Astrocyte (in vitro differentiated cells and primary cell): ENCODE data around the gene CDH11.

ENCODE experiments used
- CTCF ChIP-seq: IDR thresholded peaks from 2 replicates; pipeline ENCODE4 v1.5.1; 2011; ENCODE audit warnings: low read depth, mild to moderate bottlenecking, inconsistent platforms, low read length, moderate library complexity; ENCODE audit not compliant: insufficient read depth
- EZH2 ChIP-seq: IDR thresholded peaks from 2 replicates; pipeline ENCODE4 v1.6.1; 2012; ENCODE audit warnings: mild to moderate bottlenecking, low read length, inconsistent platforms; ENCODE audit not compliant: insufficient read depth

DNA sequence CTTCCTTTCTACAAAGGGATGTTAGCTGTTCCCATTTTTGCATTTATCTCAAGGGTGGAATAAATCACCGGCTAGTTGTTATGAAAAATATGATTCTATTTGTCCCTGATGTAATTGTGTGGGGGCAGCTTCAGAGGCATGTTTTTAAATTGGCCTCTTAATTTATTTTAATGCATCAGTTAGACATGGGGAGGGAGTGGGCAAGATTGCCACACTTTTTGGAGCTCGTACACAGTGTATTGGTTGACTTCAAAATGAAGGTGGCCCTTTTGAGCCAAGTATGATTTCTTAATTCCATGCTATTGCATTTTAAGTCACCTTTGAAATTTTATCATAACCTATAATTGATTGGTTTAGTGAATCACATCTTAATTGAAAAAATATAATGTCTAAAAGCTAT lies 223.7 kb downstream of the CDH11 start:
- TF ChIP-seq CTCF (no peak), EZH2 (no peak)
